IMR-90 (cell line): Measurements from ENCODE around the gene OR8H1. TPM values are rescaled to one million over a fixed set of nuclear protein-coding genes. Genes with fewer than 3 reads are reported as not detected.

Experiments used
- ATAC-seq: fragments of 200-7000 bp; cut with Tn5 transposase; 2 replicates; pipeline ENCODE4 v1.9.1; 2020; ENCODE audit warnings: low read depth, mild to moderate bottlenecking, moderate library complexity
- BruUV-seq: library from RNA; stranded (reverse); fragments of 400-500 nt; replicated peaks from 2 replicates; lab custom pipeline; 2021; lab: Mats Ljungman, UMichigan
- CTCF ChIA-PET: fragments of 300-600 bp; formaldehyde crosslinking; extraction: SDS; loops from one replicate; lab custom pipeline; 2021; ENCODE audit warnings: antibody characterized with exemption; lab: Yijun Ruan, JAX
- POLR2A ChIA-PET: fragments of 300-600 bp; sonication (Branson Sonifier 250); formaldehyde crosslinking; loops from one replicate; lab custom pipeline; 2022; ENCODE audit warnings: antibody characterized with exemption; ENCODE audit not compliant: unreplicated experiment; lab: Charles Lee
- DNase-seq: peaks from one replicate; pipeline ENCODE4 v3.0.0; 2013
- H2AFZ ChIP-seq: replicated peaks from 2 replicates; pipeline ENCODE3; 2013; ENCODE audit warnings: low read length, mild to moderate bottlenecking; ENCODE audit not compliant: poor library complexity
- H2AK5ac ChIP-seq: 2 replicates; pipeline ENCODE4 v1.6.1; 2013; ENCODE audit warnings: low read depth, low read length, inconsistent platforms
- H2AK9ac ChIP-seq: replicated peaks from 2 replicates; pipeline ENCODE3; 2013; ENCODE audit warnings: mild to moderate bottlenecking, low read depth, low read length, moderate library complexity; ENCODE audit not compliant: poor library complexity
- H2BK120ac ChIP-seq: 2 replicates; pipeline ENCODE4 v1.6.1; 2013; ENCODE audit warnings: low read depth, low read length, inconsistent platforms
- H2BK15ac ChIP-seq: 3 replicates; pipeline ENCODE4 v1.6.1; 2013; ENCODE audit warnings: low read depth, low read length, inconsistent platforms
- H2BK20ac ChIP-seq: 2 replicates; pipeline ENCODE4 v1.6.1; 2013; ENCODE audit warnings: low read depth, mild to moderate bottlenecking, inconsistent platforms, low read length, moderate library complexity
- H2BK5ac ChIP-seq: 2 replicates; pipeline ENCODE4 v1.6.1; 2013; ENCODE audit warnings: mild to moderate bottlenecking, low read depth, low read length, inconsistent platforms; ENCODE audit not compliant: poor library complexity, severe bottlenecking
- H3K14ac ChIP-seq: replicated peaks from 2 replicates; pipeline ENCODE4 v1.6.1; 2013; ENCODE audit warnings: low read depth, low read length, inconsistent platforms
- H3K18ac ChIP-seq: 2 replicates; pipeline ENCODE4 v1.6.1; 2013; ENCODE audit warnings: low read depth, low read length, control low read depth
- H3K23ac ChIP-seq: 2 replicates; pipeline ENCODE4 v1.6.1; 2013; ENCODE audit warnings: low read depth, low read length, inconsistent platforms
- H3K27ac ChIP-seq: 2 replicates; pipeline ENCODE4 v1.5.1; 2013; ENCODE audit warnings: mild to moderate bottlenecking, control low read depth, low read length; ENCODE audit not compliant: insufficient read depth
- H3K27me3 ChIP-seq: 2 replicates; pipeline ENCODE4 v1.6.1; 2013; ENCODE audit warnings: low read length; ENCODE audit not compliant: control insufficient read depth, insufficient read depth
- H3K36me3 ChIP-seq: 2 replicates; pipeline ENCODE4 v1.6.1; 2013; ENCODE audit warnings: low read length, mixed read lengths; ENCODE audit not compliant: control insufficient read depth, insufficient read depth
- H3K4ac ChIP-seq: 2 replicates; pipeline ENCODE4 v1.6.1; 2013; ENCODE audit warnings: low read depth, low read length, inconsistent platforms
- H3K4me1 ChIP-seq: 2 replicates; pipeline ENCODE4 v1.6.1; 2013; ENCODE audit warnings: low read length, mixed read lengths; ENCODE audit not compliant: control insufficient read depth, insufficient read depth
- H3K4me2 ChIP-seq: 2 replicates; pipeline ENCODE4 v1.6.1; 2013; ENCODE audit warnings: low read depth, mild to moderate bottlenecking, control low read depth, low read length, moderate library complexity
- H3K4me3 ChIP-seq: 2 replicates; pipeline ENCODE4 v1.5.1; 2013; ENCODE audit warnings: low read depth, mild to moderate bottlenecking, control low read depth, low read length, moderate library complexity; ENCODE audit not compliant: insufficient read depth
- H3K56ac ChIP-seq: 2 replicates; pipeline ENCODE4 v1.6.1; 2013; ENCODE audit warnings: low read length, inconsistent platforms; ENCODE audit not compliant: insufficient read depth; ENCODE audit errors: extremely low read depth
- H3K79me1 ChIP-seq, 2 experiments: 2 replicates each; pipeline ENCODE4 v1.6.1; 2013; ENCODE audit warnings: low read length in 2 of 2, inconsistent platforms in 1 of 2, low read depth in 1 of 2
- H3K9ac ChIP-seq: 2 replicates; pipeline ENCODE4 v1.6.1; 2013; ENCODE audit warnings: low read depth, low read length, control low read depth
- H3K9me1 ChIP-seq: 2 replicates; pipeline ENCODE4 v1.6.1; 2013; ENCODE audit warnings: low read length, inconsistent platforms; ENCODE audit not compliant: insufficient read depth
- H3K9me3 ChIP-seq: 2 replicates; pipeline ENCODE4 v1.6.1; 2013; ENCODE audit warnings: low read length; ENCODE audit not compliant: control insufficient read depth, insufficient read depth
- H4K20me1 ChIP-seq: 2 replicates; pipeline ENCODE4 v1.6.1; 2013; ENCODE audit warnings: low read length, inconsistent platforms; ENCODE audit not compliant: insufficient read depth
- H4K5ac ChIP-seq: 2 replicates; pipeline ENCODE4 v1.6.1; 2013; ENCODE audit warnings: mild to moderate bottlenecking, low read depth, low read length, control low read depth
- H4K8ac ChIP-seq, 2 experiments: 2 replicates each; pipeline ENCODE4 v1.6.1; 2013; ENCODE audit warnings: low read depth in 2 of 2, low read length in 2 of 2, control low read depth in 1 of 2, inconsistent platforms in 1 of 2
- H4K91ac ChIP-seq: 2 replicates; pipeline ENCODE4 v1.6.1; 2013; ENCODE audit warnings: low read depth, low read length, inconsistent platforms; ENCODE audit not compliant: insufficient read depth
- BHLHE40 ChIP-seq: fragments of 150-350 bp; IDR thresholded peaks from 2 replicates; pipeline ENCODE4 v1.6.1; 2016; ENCODE audit warnings: mild to moderate bottlenecking, low read depth, low read length
- ELK1 ChIP-seq: fragments of 150-350 bp; IDR thresholded peaks from 2 replicates; pipeline ENCODE4 v1.6.1; 2016; ENCODE audit warnings: low read depth, mild to moderate bottlenecking, low read length, moderate library complexity, borderline replicate concordance
- MAFK ChIP-seq: IDR thresholded peaks from 2 replicates; pipeline ENCODE4 v1.6.1; 2012; ENCODE audit warnings: low read depth, low read length, improper control_type of control experiment
- NFE2L2 ChIP-seq: fragments of 150-350 bp; IDR thresholded peaks from 2 replicates; pipeline ENCODE4 v1.6.1; 2016; ENCODE audit warnings: low read depth, mild to moderate bottlenecking, low read length
- POLR2A ChIP-seq: IDR thresholded peaks from 2 replicates; pipeline ENCODE4 v1.6.1; 2012; ENCODE audit warnings: mild to moderate bottlenecking, low read depth, low read length
- USF2 ChIP-seq: fragments of 150-350 bp; IDR thresholded peaks from 2 replicates; pipeline ENCODE4 v1.6.1; 2017; ENCODE audit warnings: mild to moderate bottlenecking, antibody characterized with exemption, low read length, low read depth
- dilution Hi-C: fragments of 300-500 bp; cut with HindIII; formaldehyde crosslinking; loops from one replicate; pipeline ENCODE4 v1.14.3; 2018; ENCODE audit warnings: low sequenced_read_pairs; ENCODE audit not compliant: unreplicated experiment
- in situ Hi-C: fragments of 300-500 bp; cut with MboI; formaldehyde crosslinking; loops from 3 replicates; pipeline ENCODE4 v1.14.3; 2019; ENCODE audit warnings: low sequenced_read_pairs, inconsistent platforms, mixed read lengths
- intact Hi-C: fragments of 100-400 bp; cut with micrococcal nuclease; formaldehyde crosslinking; loops from 2 replicates; pipeline ENCODE4 v1.10.0; 2022
- polyA plus RNA-seq, 3 experiments: library from polyadenylated mRNA; depleted of rRNA; stranded (reverse); fragments of >200 nt; gene quantifications; 2 replicates each; pipeline ENCODE4 v1.2.3, GENCODE V29; 2012; ENCODE audit warnings: low replicate concordance in 1 of 3
- total RNA-seq: library from RNA; depleted of rRNA; stranded (reverse); fragments of >200 nt; gene quantifications from 2 replicates; pipeline ENCODE4 v1.2.3, GENCODE V29; 2012

Gene OR8H1
- total and polyA plus RNA-seq, 2 of the 4 experiments (the other 2 are of a cell fraction), result not detected

- no peak overlapping the region for H3K4ac ChIP-seq
- H3K9ac ChIP-seq, result no peak overlapping the region
- ChIA-PET POLR2A (no interaction called here), CTCF (no interaction called here)
- H3K9me3 ChIP-seq, result peaks cover 9% of the 10 kb centered on the region
- H3K9me1 ChIP-seq, result no peaks in the 10 kb centered on the region
- H3K14ac ChIP-seq, result no peak overlapping the region
- no peak overlapping the region for H2AK9ac ChIP-seq
- ATAC-seq (no peak), DNase-seq (no peak)
- no peak overlapping the region for H2AK5ac ChIP-seq
- no peak overlapping the region for H2BK15ac ChIP-seq
- H3K4me1 ChIP-seq, result no peaks in the 10 kb centered on the region
- no peak overlapping the region for H4K5ac ChIP-seq
- dilution Hi-C loops, result no loop called here
- no peak overlapping the region for H4K8ac ChIP-seq
- no peak overlapping the region for H3K23ac ChIP-seq
- no peak overlapping the region for H2BK5ac ChIP-seq
- in situ Hi-C loops, result no loop called here
- intact Hi-C loops, result no loop called here
- no peak overlapping the region for H3K4me3 ChIP-seq
- no peaks in the 10 kb centered on the region for H3K79me1 ChIP-seq
- no peak overlapping the region for H2BK120ac ChIP-seq
- no peak overlapping the region for H3K56ac ChIP-seq
- no peak overlapping the region for H2BK20ac ChIP-seq
- H3K18ac ChIP-seq, result no peak overlapping the region
- H4K91ac ChIP-seq, result no peak overlapping the region
- H4K20me1 ChIP-seq, result no peaks in the 10 kb centered on the region
- H2AFZ ChIP-seq, result no peak overlapping the region
- H3K4me2 ChIP-seq, result no peak overlapping the region
- no peaks in the 10 kb centered on the region for H3K36me3 ChIP-seq
- H3K27ac ChIP-seq, result no peak overlapping the region
- no peak for TF ChIP-seq NFE2L2
- TF ChIP-seq POLR2A, result no peak
- TF ChIP-seq ELK1, result no peak
- TF ChIP-seq BHLHE40, result no peak
- TF ChIP-seq USF2, result no peak
- TF ChIP-seq MAFK, result peak; percentile 61
- no TSS peak for BruUV-seq
- H3K27me3 ChIP-seq, result no peaks in the 10 kb centered on the region
These were observed 48.2 kb upstream of the OR8H1 start for GRCh38 chr11:56340289-56340688.
